ENCODE results near the gene OMD.
A peak's percentile ranks its signal among the peaks of the same experiment; 100 is the strongest.

OMD gene

GRCh38 chr9:92457576-92457975 is 33.3 kb upstream of the OMD start:
- Histone ChIP-seq H3K27ac (no peak overlapping the region), H3K4me3 (ENCODE audit: low read depth, low read length) (no peak overlapping the region), H3K27me3 (replicated peaks) (no peaks in the 10 kb centered on the region), H3K36me3 (replicated peaks) (no peaks in the 10 kb centered on the region)
- no peak for TF ChIP-seq CTCF (IDR thresholded peaks at IDR 0.05; ENCODE audit: low read depth, low read length, missing control alignments)
- no peak for DNase-seq
- in situ Hi-C loops (cut with HindIII; ENCODE audit: low pct_ligation_motif_present, low sequenced_read_pairs): no loop called here

- Histone ChIP-seq H3K4me3 (ENCODE audit: low read depth, low read length) (no peak overlapping the region), H3K27me3 (replicated peaks) (no peaks in the 10 kb centered on the region), H3K27ac (no peak overlapping the region), H3K36me3 (replicated peaks) (no peaks in the 10 kb centered on the region)
- no peak for DNase-seq
- peak; percentile 53 for TF ChIP-seq CTCF (IDR thresholded peaks at IDR 0.05; ENCODE audit: low read depth, low read length, missing control alignments)
- in situ Hi-C loops (cut with HindIII; ENCODE audit: low pct_ligation_motif_present, low sequenced_read_pairs): no loop called here
Observed at GRCh38 chr9:92455217-92455616, 30.9 kb upstream of the OMD start.

- Histone ChIP-seq H3K27ac (no peak overlapping the region), H3K27me3 (replicated peaks) (no peaks in the 10 kb centered on the region), H3K4me3 (ENCODE audit: low read depth, low read length) (no peak overlapping the region), H3K36me3 (replicated peaks) (no peaks in the 10 kb centered on the region)
- TF ChIP-seq CTCF (IDR thresholded peaks at IDR 0.05; ENCODE audit: low read depth, low read length, missing control alignments): no peak
- in situ Hi-C loops (cut with HindIII; ENCODE audit: low pct_ligation_motif_present, low sequenced_read_pairs): no loop called here
- DNase-seq: no peak
Observed at GRCh38 chr9:92446536-92446935, 22.3 kb upstream of the OMD start.

GRCh38 chr9:92444841-92445240 is 20.6 kb upstream of the OMD start:
- no peak for TF ChIP-seq CTCF (IDR thresholded peaks at IDR 0.05; ENCODE audit: low read depth, low read length, missing control alignments)
- H3K27me3 ChIP-seq (replicated peaks): no peaks in the 10 kb centered on the region
- H3K4me3 ChIP-seq (ENCODE audit: low read depth, low read length): no peak overlapping the region
- in situ Hi-C loops (cut with HindIII; ENCODE audit: low pct_ligation_motif_present, low sequenced_read_pairs): no loop called here
- DNase-seq: no peak
- no peaks in the 10 kb centered on the region for H3K36me3 ChIP-seq (replicated peaks)
- no peak overlapping the region for H3K27ac ChIP-seq

GRCh38 chr9:92440751-92441046 is 16.4 kb upstream of the OMD start:
- TF ChIP-seq CTCF (IDR thresholded peaks at IDR 0.05; ENCODE audit: low read depth, low read length, missing control alignments): no peak
- H3K36me3 ChIP-seq (replicated peaks): no peaks in the 10 kb centered on the region
- no peaks in the 10 kb centered on the region for H3K27me3 ChIP-seq (replicated peaks)
- H3K27ac ChIP-seq: no peak overlapping the region
- in situ Hi-C loops (cut with HindIII; ENCODE audit: low pct_ligation_motif_present, low sequenced_read_pairs): no loop called here
- DNase-seq: no peak
- H3K4me3 ChIP-seq (ENCODE audit: low read depth, low read length): no peak overlapping the region

GRCh38 chr9:92439921-92440750 is 15.9 kb upstream of the OMD start:
- Histone ChIP-seq H3K27me3 (replicated peaks) (no peaks in the 10 kb centered on the region), H3K36me3 (replicated peaks) (no peaks in the 10 kb centered on the region), H3K4me3 (ENCODE audit: low read depth, low read length) (no peak overlapping the region), H3K27ac (no peak overlapping the region)
- DNase-seq: peak; percentile 81
- in situ Hi-C loops (cut with HindIII; ENCODE audit: low pct_ligation_motif_present, low sequenced_read_pairs): no loop called here
- TF ChIP-seq CTCF (IDR thresholded peaks at IDR 0.05; ENCODE audit: low read depth, low read length, missing control alignments): no peak

Measured in brain microvascular endothelial cell (primary cell).